CD4-positive, alpha-beta T cell treated with Interleukin-10 for 1 hour (primary cell): ENCODE data around the gene ADCY10.
"Not testable (repeated sequence)": the region's sequence is repeated elsewhere in the genome, so short reads cannot be mapped to it uniquely, and the experiment has no call there.

Experiments used
- DNase-seq: peaks from one replicate; pipeline ENCODE4 v3.0.0-alpha.2; 2020

Gene ADCY10

GRCh38 chr1:167913895-167914496 lies at the start of gene ADCY10:
Gene ADCY10 (minus strand): TSS chr1:167914134. CDS start chr1:167905140, 8,994 bp downstream.
- DNase-seq: no peak

- DNase-seq: no peak
These were observed 43.8 kb upstream of the ADCY10 start for GRCh38 chr1:167957710-167958109.

GRCh38 chr1:167955915-167956314 lies 42.0 kb upstream of the ADCY10 start:
- no peak for DNase-seq

- DNase-seq: no peak
These were observed 36.6 kb upstream of the ADCY10 start for GRCh38 chr1:167950569-167950968.

- DNase-seq: no peak
These were observed 35.9 kb upstream of the ADCY10 start for GRCh38 chr1:167949785-167950184.

- DNase-seq: no peak
These were observed 33.8 kb upstream of the ADCY10 start for GRCh38 chr1:167947733-167948132.

GRCh38 chr1:167943541-167943940 lies 29.6 kb upstream of the ADCY10 start:
- no peak for DNase-seq

- no peak for DNase-seq
These were observed 26.3 kb upstream of the ADCY10 start for GRCh38 chr1:167940264-167940663.

- no peak for DNase-seq
These were observed 24.2 kb upstream of the ADCY10 start for GRCh38 chr1:167938080-167938636.

GRCh38 chr1:167937709-167938010 lies 23.7 kb upstream of the ADCY10 start:
- DNase-seq: no peak

GRCh38 chr1:167936930-167937708 lies 23.2 kb upstream of the ADCY10 start, which contains the start of gene MPC2:
Gene MPC2 (minus strand): TSS chr1:167937072. CDS start chr1:167935841, 1,231 bp downstream.
- DNase-seq: peak; percentile 67

- peak; percentile 99 for DNase-seq
These were observed 22.4 kb upstream of the ADCY10 start, which contains the start of gene DCAF6 for GRCh38 chr1:167936068-167936929. Gene DCAF6 (plus strand): TSS chr1:167936683. CDS start chr1:167936912, 229 bp downstream.

GRCh38 chr1:167935216-167936067 lies 21.5 kb upstream of the ADCY10 start:
- DNase-seq: peak; percentile 48

- no peak for DNase-seq
These were observed 20.7 kb upstream of the ADCY10 start for GRCh38 chr1:167934426-167935215.

GRCh38 chr1:167933788-167934187 lies 19.9 kb upstream of the ADCY10 start:
- no peak for DNase-seq

GRCh38 chr1:167929725-167930124 lies 15.8 kb upstream of the ADCY10 start:
- no peak for DNase-seq

- DNase-seq: not testable (repeated sequence)
These were observed 15.0 kb upstream of the ADCY10 start for GRCh38 chr1:167928919-167929318.

GRCh38 chr1:167928457-167928852 lies 14.5 kb upstream of the ADCY10 start:
- DNase-seq: no peak

- DNase-seq: no peak
These were observed 13.3 kb upstream of the ADCY10 start for GRCh38 chr1:167927046-167927754.

GRCh38 chr1:167926486-167926997 lies 12.6 kb upstream of the ADCY10 start:
- no peak for DNase-seq
